Ovary (tissue), 9 donors: Measurements from ENCODE around the gene ERO1B. TPM values are rescaled to one million over a fixed set of nuclear protein-coding genes. Genes with fewer than 3 reads are reported as not detected.

Experiments used
- DNase-seq, 5 donors: peaks; one replicate each; pipeline ENCODE4 v3.0.0-alpha.2; 2019 to 2020
- H3K27ac ChIP-seq, 2 donors: fragments of 200-600 bp; one replicate each; pipeline versions ENCODE4 v1.5.1 to v1.8.0; 2019 to 2022
- H3K27me3 ChIP-seq: fragments of 200-600 bp; one replicate; pipeline ENCODE4 v1.8.0; 2022
- H3K36me3 ChIP-seq: fragments of 200-600 bp; sonication (generic); one replicate; pipeline ENCODE4 v1.5.1; 2019
- H3K4me1 ChIP-seq: one replicate; pipeline ENCODE4 v1.8.1; 2013; ENCODE audit warnings: mild to moderate bottlenecking, moderate library complexity; ENCODE audit not compliant: insufficient read depth
- H3K4me3 ChIP-seq: fragments of 200-600 bp; sonication (generic); one replicate; pipeline ENCODE4 v1.5.1; 2017
- H3K9me3 ChIP-seq, 2 donors: fragments of 200-600 bp in 1 of 2; sonication (generic) in 1 of 2; one replicate each; pipeline versions ENCODE4 v1.5.1 to v1.8.1; 2013 to 2019; ENCODE audit warnings: mild to moderate bottlenecking in 1 of 2, moderate library complexity in 1 of 2
- EP300 ChIP-seq: sonication (generic); formaldehyde crosslinking; IDR thresholded peaks from one replicate; pipeline ENCODE4 v1.6.1; 2017; ENCODE audit warnings: antibody characterized with exemption
- POLR2A ChIP-seq: fragments of 450-650 bp; IDR thresholded peaks from one replicate; pipeline ENCODE4 v1.6.1; 2017; ENCODE audit warnings: antibody characterized with exemption, mild to moderate bottlenecking, moderate library complexity
- WGBS, 3 donors: extraction: QIAGEN DNeasy Blood & Tissue Kit in 1 of 3; methylation state at CpG; one replicate each; pipeline versions ENCODE4 v1.1.5 to v1.1.7; 2013 to 2017; 5-methylcytosine and 5-hydroxymethylcytosine counted together
- intact Hi-C, 4 donors: fragments of 100-400 bp; cut with DNase I; formaldehyde crosslinking; loops; one replicate each; pipeline versions ENCODE4 v1.11.0 to v1.15.1; 2022 to 2023
- polyA plus RNA-seq, 2 donors: library from polyadenylated mRNA; stranded (reverse); fragments of 200-250 nt in 1 of 2; fragments of 350-450 nt in 1 of 2; fragmentation: Illumina TruSeq in 1 of 2; extraction: RNeasy Lipid Tissue Mini Kit (QIAGEN cat#74804) in 1 of 2; gene quantifications; one replicate each; pipeline ENCODE4 v1.2.3, GENCODE V29; 2013 to 2014
- total RNA-seq, 7 donors: library from RNA; depleted of rRNA in 2 of 7; stranded (reverse); fragments of >200 nt in 2 of 7; fragmentation: NEBNext Ultra II Directional in 3 of 7; extraction: Animal tissue kit (Norgen Biotek cat#: 25700) in 3 of 7; gene quantifications; one replicate each; pipeline versions ENCODE4 v1.1.0 to v1.2.4, GENCODE V29; 2016 to 2023
- TF ChIP-seq, protein P1 (sequence below), 3 donors: fragments of 450-650 bp in 2 of 3; fragments of 200-600 bp in 1 of 3; IDR thresholded peaks; one replicate each; pipeline versions ENCODE4 v1.5.1 to v1.8.0; 2016 to 2022; ENCODE audit warnings: antibody characterized with exemption in 3 of 3, mild to moderate bottlenecking in 1 of 3
- donor health status: DM: no; HTN: no; CAD: no; lungs with moderate emphysema.
- donor health status: DM: no; HTN: no; CAD: no.
- donor health status: Bipolar disorder and iron deficiency.
- donor health status: DM: yes; HTN: yes; CAD: no.
- donor health status: DM: no; HTN: no; CAD: no.
- donor health status: DM: yes; HTN: yes; CAD: no.

ERO1B gene
- total and polyA plus RNA-seq, 9 donors = 4.8 to 15.4 (median 5.8) TPM

DNA sequence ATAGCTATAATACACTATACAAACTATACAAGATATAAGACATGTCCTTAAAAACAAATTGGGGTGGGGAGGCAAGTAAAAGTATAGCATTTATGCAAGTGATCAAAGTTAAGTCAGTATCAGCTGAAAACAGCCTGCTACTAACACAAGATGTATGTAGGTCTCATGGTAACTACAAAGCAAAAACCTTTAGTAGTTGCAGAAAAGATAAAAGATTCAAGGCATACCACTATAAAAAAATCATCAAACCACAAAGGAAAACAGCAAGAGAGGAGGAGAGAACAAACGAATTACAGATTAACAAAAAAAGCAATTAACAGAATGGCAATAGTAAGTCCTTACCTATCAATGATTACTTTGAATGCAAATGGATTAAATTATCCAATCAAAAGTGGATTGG lies 22.7 kb downstream of the ERO1B start:
- Histone ChIP-seq H3K27ac (no peak overlapping the region), H3K36me3 (no peaks in the 10 kb centered on the region), H3K27me3 (no peaks in the 10 kb centered on the region), H3K4me3 (no peak overlapping the region), H3K9me3 (no peaks in the 10 kb centered on the region), H3K4me1 (no peaks in the 10 kb centered on the region)
- intact Hi-C loops = no loop called here
- TF ChIP-seq EP300 = no peak
- TF ChIP-seq POLR2A = no peak
- TF ChIP-seq, protein P1, sequence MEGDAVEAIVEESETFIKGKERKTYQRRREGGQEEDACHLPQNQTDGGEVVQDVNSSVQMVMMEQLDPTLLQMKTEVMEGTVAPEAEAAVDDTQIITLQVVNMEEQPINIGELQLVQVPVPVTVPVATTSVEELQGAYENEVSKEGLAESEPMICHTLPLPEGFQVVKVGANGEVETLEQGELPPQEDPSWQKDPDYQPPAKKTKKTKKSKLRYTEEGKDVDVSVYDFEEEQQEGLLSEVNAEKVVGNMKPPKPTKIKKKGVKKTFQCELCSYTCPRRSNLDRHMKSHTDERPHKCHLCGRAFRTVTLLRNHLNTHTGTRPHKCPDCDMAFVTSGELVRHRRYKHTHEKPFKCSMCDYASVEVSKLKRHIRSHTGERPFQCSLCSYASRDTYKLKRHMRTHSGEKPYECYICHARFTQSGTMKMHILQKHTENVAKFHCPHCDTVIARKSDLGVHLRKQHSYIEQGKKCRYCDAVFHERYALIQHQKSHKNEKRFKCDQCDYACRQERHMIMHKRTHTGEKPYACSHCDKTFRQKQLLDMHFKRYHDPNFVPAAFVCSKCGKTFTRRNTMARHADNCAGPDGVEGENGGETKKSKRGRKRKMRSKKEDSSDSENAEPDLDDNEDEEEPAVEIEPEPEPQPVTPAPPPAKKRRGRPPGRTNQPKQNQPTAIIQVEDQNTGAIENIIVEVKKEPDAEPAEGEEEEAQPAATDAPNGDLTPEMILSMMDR (IDR thresholded peaks at IDR 0.05) = no peak
- DNase-seq = no peak
- WGBS, 3 donors = 80 to 90% (median 90%) methylated on average over 1 of the region's 1 CpG

- no peaks in the 10 kb centered on the region for H3K9me3 ChIP-seq
- H3K36me3 ChIP-seq = no peaks in the 10 kb centered on the region
- H3K4me3 ChIP-seq = no peak overlapping the region
- TF ChIP-seq, protein P1 (IDR thresholded peaks at IDR 0.05) = no peak
- no peak for TF ChIP-seq POLR2A
- TF ChIP-seq EP300 = no peak
- no peaks in the 10 kb centered on the region for H3K4me1 ChIP-seq
- WGBS, 3 donors = 82 to 93% (median 84%) methylated on average over 4 of the region's 4 CpGs
- intact Hi-C loops = no loop called here
- no peak overlapping the region for H3K27ac ChIP-seq
- no peaks in the 10 kb centered on the region for H3K27me3 ChIP-seq
- no peak for DNase-seq
Measured at GRCh38 chr1:236258114-236258622, 23.6 kb downstream of the ERO1B start.

- TF ChIP-seq, protein P1 (IDR thresholded peaks at IDR 0.05) = no peak
- H3K9me3 ChIP-seq = no peaks in the 10 kb centered on the region
- intact Hi-C loops = no loop called here
- no peaks in the 10 kb centered on the region for H3K4me1 ChIP-seq
- DNase-seq = no peak
- no peaks in the 10 kb centered on the region for H3K36me3 ChIP-seq
- no peak overlapping the region for H3K27ac ChIP-seq
- H3K4me3 ChIP-seq = no peak overlapping the region
- no peaks in the 10 kb centered on the region for H3K27me3 ChIP-seq
Measured at GRCh38 chr1:236257216-236257615, 24.5 kb downstream of the ERO1B start.

GRCh38 chr1:236253918-236254637 lies 27.7 kb downstream of the ERO1B start:
- Histone ChIP-seq H3K4me1 (no peaks in the 10 kb centered on the region), H3K27me3 (no peaks in the 10 kb centered on the region), H3K9me3 (no peaks in the 10 kb centered on the region), H3K4me3 (no peak overlapping the region), H3K27ac (no peak overlapping the region), H3K36me3 (no peaks in the 10 kb centered on the region)
- no peak for DNase-seq
- WGBS, 3 donors = 77 to 85% (median 78%) methylated on average over 4 of the region's 4 CpGs
- intact Hi-C loops = no loop called here
- TF ChIP-seq EP300 (no peak), POLR2A (no peak)
- TF ChIP-seq, protein P1 (IDR thresholded peaks at IDR 0.05) = no peak
